ENCODE measurements around the gene TMEM271.
"Not testable (repeated sequence)": the region's sequence is repeated elsewhere in the genome, so short reads cannot be mapped to it uniquely, and the experiment has no call there.

TMEM271 gene

GRCh38 chr4:578451-579443 lies 2.7 kb upstream of the TMEM271 start:
- no peak for DNase-seq

GRCh38 chr4:577499-578450 lies 1.7 kb upstream of the TMEM271 start:
- no peak for DNase-seq

GRCh38 chr4:576991-577498 lies 950 bp upstream of the TMEM271 start:
- no peak for DNase-seq

- DNase-seq = no peak
Measured at GRCh38 chr4:575281-576141, 584 bp downstream of the TMEM271 start.

- no peak for DNase-seq
Measured at GRCh38 chr4:574346-575161, 1.5 kb downstream of the TMEM271 start.

- DNase-seq = no peak
Measured at GRCh38 chr4:573122-573892, 2.8 kb downstream of the TMEM271 start.

GRCh38 chr4:572594-572993 lies 3.5 kb downstream of the TMEM271 start:
- no peak for DNase-seq

- DNase-seq = no peak
Measured at GRCh38 chr4:571838-572572, 4.1 kb downstream of the TMEM271 start.

- no peak for DNase-seq
Measured at GRCh38 chr4:570754-571153, 5.3 kb downstream of the TMEM271 start.

GRCh38 chr4:569958-570667 lies 6.0 kb downstream of the TMEM271 start:
- no peak for DNase-seq

- DNase-seq = no peak
Measured at GRCh38 chr4:568962-569361, 7.1 kb downstream of the TMEM271 start.

GRCh38 chr4:568351-568652 lies 7.8 kb downstream of the TMEM271 start:
- no peak for DNase-seq

- no peak for DNase-seq
Measured at GRCh38 chr4:567457-568350, 8.4 kb downstream of the TMEM271 start.

GRCh38 chr4:566508-567295 lies 9.4 kb downstream of the TMEM271 start:
- no peak for DNase-seq

GRCh38 chr4:566035-566434 lies 10.1 kb downstream of the TMEM271 start:
- no peak for DNase-seq

- DNase-seq = not testable (repeated sequence)
Measured at GRCh38 chr4:565614-566013, 10.5 kb downstream of the TMEM271 start.

GRCh38 chr4:562458-562857 lies 13.6 kb downstream of the TMEM271 start:
- not testable (repeated sequence) for DNase-seq

All from activated CD4-positive, CD25-positive, alpha-beta regulatory T cell (primary cell).